ENCODE results near the gene FNDC11. TPM values are rescaled to one million over a fixed set of nuclear protein-coding genes. Genes with fewer than 3 reads are reported as not detected.

The FNDC11 gene
- total RNA-seq, 2 donors from 2014 or later, result 1.8 to 12.1 TPM

- no peak overlapping the region for H3K4me3 ChIP-seq
- TF ChIP-seq POLR2A (IDR thresholded peaks at IDR 0.05) (no peak), POLR2AphosphoS5 (IDR thresholded peaks at IDR 0.05) (no peak), CTCF (IDR thresholded peaks at IDR 0.05) (no peak)
- H3K27ac ChIP-seq, result peak overlapping the region; percentile 80 to 82
- H3K27me3 ChIP-seq (replicated peaks; ENCODE audit: insufficient read depth), result no peaks in the 10 kb centered on the region
- H3K36me3 ChIP-seq, result no peaks in the 10 kb centered on the region
- peaks cover 3% of the 10 kb centered on the region for H3K4me1 ChIP-seq (replicated peaks)
- intact Hi-C loops (cut with DNase I), result no loop called here
- H3K9me3 ChIP-seq, result no peaks in the 10 kb centered on the region
- 61% methylated on average over 28 of the region's 28 CpGs for WGBS
- no peak for DNase-seq (ENCODE audit: low spot score)
These were observed 21.1 kb downstream of the FNDC11 start for GRCh38 chr20:63574829-63575743.

DNA sequence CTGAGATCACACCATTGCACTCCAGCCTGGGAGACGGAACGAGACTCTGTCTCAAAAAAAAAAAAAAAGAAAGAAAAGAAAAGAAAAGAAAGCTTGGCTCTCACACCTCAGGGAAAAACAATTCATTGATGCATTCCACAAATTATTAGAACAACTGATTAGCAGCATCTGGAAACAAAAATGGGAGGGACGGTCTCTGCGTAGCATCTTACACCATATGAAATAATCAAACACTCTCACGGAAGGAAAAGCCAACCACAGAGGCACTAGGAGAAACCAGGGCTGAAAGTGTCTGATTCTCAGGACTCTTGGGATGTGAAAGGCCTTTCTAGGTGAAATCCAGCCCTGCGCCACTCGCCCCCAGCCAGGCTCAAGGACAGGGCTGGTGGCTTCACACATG lies 22.4 kb downstream of the FNDC11 start:
- H3K27ac ChIP-seq, result no peak overlapping the region
- peaks cover 3% of the 10 kb centered on the region for H3K4me1 ChIP-seq (replicated peaks)
- no peaks in the 10 kb centered on the region for H3K9me3 ChIP-seq
- no peak for DNase-seq (ENCODE audit: low spot score)
- no peaks in the 10 kb centered on the region for H3K27me3 ChIP-seq (replicated peaks; ENCODE audit: insufficient read depth)
- intact Hi-C loops (cut with DNase I), result no loop called here
- no peak for TF ChIP-seq POLR2A (IDR thresholded peaks at IDR 0.05)
- TF ChIP-seq POLR2AphosphoS5 (IDR thresholded peaks at IDR 0.05), result no peak
- TF ChIP-seq CTCF (IDR thresholded peaks at IDR 0.05), result no peak
- 85% methylated on average over 7 of the region's 7 CpGs for WGBS
- no peaks in the 10 kb centered on the region for H3K36me3 ChIP-seq
- H3K4me3 ChIP-seq, result no peak overlapping the region

DNA sequence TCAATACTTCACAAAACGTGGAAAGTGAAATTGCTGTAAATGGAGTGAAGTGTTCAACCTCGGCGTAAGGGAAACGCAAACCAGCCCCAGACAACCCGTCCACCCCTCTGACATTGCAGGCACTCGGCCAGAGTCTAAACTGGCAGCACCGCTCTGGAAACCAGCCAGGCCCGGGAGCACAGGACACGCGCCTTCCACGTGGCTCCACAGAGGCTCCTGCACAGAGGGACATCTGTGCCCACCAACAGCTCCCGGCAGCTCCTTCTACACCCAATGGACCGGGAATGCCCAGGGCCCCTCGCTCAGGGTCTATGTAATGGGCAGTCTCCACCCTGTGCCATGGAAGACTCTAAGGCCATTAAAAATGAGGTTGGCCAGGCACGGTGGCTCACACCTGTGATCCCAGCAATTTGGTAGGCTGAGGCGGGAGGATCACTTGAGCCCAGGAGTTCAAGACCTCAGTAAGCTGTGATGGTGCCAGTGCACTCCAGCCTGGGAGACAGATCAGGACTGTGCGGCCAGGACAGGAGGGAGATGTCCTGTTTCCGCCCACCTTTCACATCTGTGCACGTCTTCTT lies 23.4 kb downstream of the FNDC11 start:
- 48% methylated on average over 19 of the region's 19 CpGs for WGBS
- H3K4me3 ChIP-seq, result no peak overlapping the region
- H3K27me3 ChIP-seq (replicated peaks; ENCODE audit: insufficient read depth), result no peaks in the 10 kb centered on the region
- H3K36me3 ChIP-seq, result no peaks in the 10 kb centered on the region
- peaks cover 3% of the 10 kb centered on the region for H3K4me1 ChIP-seq (replicated peaks)
- TF ChIP-seq CTCF (IDR thresholded peaks at IDR 0.05), result no peak
- no peak for TF ChIP-seq POLR2A (IDR thresholded peaks at IDR 0.05)
- peak; percentile 40 for TF ChIP-seq POLR2AphosphoS5 (IDR thresholded peaks at IDR 0.05)
- intact Hi-C loops (cut with DNase I), result no loop called here
- DNase-seq (ENCODE audit: low spot score), result peak; percentile 69
- H3K27ac ChIP-seq, result no peak overlapping the region
- no peaks in the 10 kb centered on the region for H3K9me3 ChIP-seq

GRCh38 chr20:63578224-63579016 lies 24.5 kb downstream of the FNDC11 start:
- Histone ChIP-seq H3K36me3 (no peaks in the 10 kb centered on the region), H3K9me3 (no peaks in the 10 kb centered on the region), H3K4me1 (replicated peaks) (no peaks in the 10 kb centered on the region), H3K27me3 (replicated peaks; ENCODE audit: insufficient read depth) (no peaks in the 10 kb centered on the region), H3K27ac (no peak overlapping the region), H3K4me3 (no peak overlapping the region)
- TF ChIP-seq POLR2AphosphoS5 (IDR thresholded peaks at IDR 0.05) (no peak), POLR2A (IDR thresholded peaks at IDR 0.05) (no peak), CTCF (IDR thresholded peaks at IDR 0.05) (no peak)
- WGBS, result 78% methylated on average over 25 of the region's 26 CpGs
- no peak for DNase-seq (ENCODE audit: low spot score)
- intact Hi-C loops (cut with DNase I), result no loop called here

Data from prostate gland (tissue), 2 donors.